ENCODE measurements around the gene EIF4G2.

GRCh38 chr11:10856689-10857458 is 48.1 kb upstream of the EIF4G2 start:
- TF ChIP-seq CTCF (IDR thresholded peaks at IDR 0.05; ENCODE audit: low read length): no peak
- TF ChIP-seq EZH2 (IDR thresholded peaks at IDR 0.05; ENCODE audit: borderline replicate concordance, low read length): no peak

Measured in OCI-LY1 (cell line).